ENCODE results near the gene BYSL. TPM values are rescaled to one million over a fixed set of nuclear protein-coding genes. Genes with fewer than 3 reads are reported as not detected.
A peak's percentile ranks its signal among the peaks of the same experiment; 100 is the strongest.

BYSL gene
- total and polyA plus RNA-seq, 9 of the 15 experiments (the other 6 are each of a cell fraction or from before 2014, with no cell fraction given): 22.2 to 92.3 (median 53.4) TPM

GRCh38 chr6:41920921-41921711 is at the start of gene BYSL, which contains the start of gene MED20 (continued):
- TF ChIP-seq PREB (CRISPR knock-in tag; IDR thresholded peaks at IDR 0.05) (0 out of 2 replicates have a peak, but pooled peaks have one; percentile 68), SREBF1 (IDR thresholded peaks at IDR 0.05; ENCODE audit: borderline replicate concordance, low read depth, low read length) (no peak), ZNF707 (CRISPR knock-in tag; conservative IDR thresholded peaks at IDR 0.05) (no peak), TCFL5 (CRISPR knock-in tag; conservative IDR thresholded peaks at IDR 0.05) (no peak), ETS2 (tag; IDR thresholded peaks at IDR 0.05; ENCODE audit: borderline replicate concordance, poor library complexity, severe bottlenecking) (no peak), ZNF655 (CRISPR knock-in tag; IDR thresholded peaks at IDR 0.05) (0 out of 2 replicates have a peak, but pooled peaks have one; percentile 25), MCM3 (IDR thresholded peaks at IDR 0.05) (no peak), ZNF696 (CRISPR knock-in tag; conservative IDR thresholded peaks at IDR 0.05) (no peak), SMARCA5 (IDR thresholded peaks at IDR 0.05) (no peak), TFAM (CRISPR knock-in tag; conservative IDR thresholded peaks at IDR 0.05) (no peak), ZFPM2 (CRISPR knock-in tag; IDR thresholded peaks at IDR 0.05) (no peak), BDP1 (IDR thresholded peaks at IDR 0.05; ENCODE audit: insufficient read depth, insufficient read length) (no peak), PTRF (tag; IDR thresholded peaks at IDR 0.05) (no peak), FOXK2 (conservative IDR thresholded peaks at IDR 0.05 in 1 of 2, IDR thresholded peaks at IDR 0.05 in 1 of 2; ENCODE audit: low read depth in 2 of 2) (peak; percentile 74 to 78), SP2 (IDR thresholded peaks at IDR 0.05; ENCODE audit: extremely low read depth, low read depth, low read length, poor library complexity, severe bottlenecking) (peak; percentile 82), RBM25 (IDR thresholded peaks at IDR 0.05; ENCODE audit: low read depth, low read length, severe bottlenecking) (no peak), FOSL1 (tag; conservative IDR thresholded peaks at IDR 0.05) (peak; percentile 72), MTA2 (IDR thresholded peaks at IDR 0.05; ENCODE audit: low read depth) (no peak), RFX1 (IDR thresholded peaks at IDR 0.05) (no peak), ARID2 (IDR thresholded peaks at IDR 0.05) (no peak), ZNF445 (CRISPR knock-in tag; IDR thresholded peaks at IDR 0.05; ENCODE audit: low read depth) (no peak), ZNF639 (CRISPR knock-in tag; conservative IDR thresholded peaks at IDR 0.05 in 1 of 2, IDR thresholded peaks at IDR 0.05 in 1 of 2) (peak in 1 of 2 experiments; percentile 75; a peak in 1 of 4 replicates), SAFB (IDR thresholded peaks at IDR 0.05; ENCODE audit: borderline replicate concordance, low read depth, low read length) (no peak), ZNF766 (CRISPR knock-in tag; conservative IDR thresholded peaks at IDR 0.05) (no peak)
